Measurements from ENCODE around the gene DOCK6.

DOCK6 gene

GRCh38 chr19:11261971-11262839, at the start of gene DOCK6:
TSS of gene DOCK6 (minus strand) at chr19:11262524. CDS start at chr19:11262440, 84 bp downstream.
- no peaks in the 10 kb centered on the region for H3K36me3 ChIP-seq
- peak within 1 kb of the TSS; percentile 40; the same call in 1 of the 2 replicates for H3K27ac ChIP-seq
- DNase-seq, result peak; percentile 32
- peak; percentile 51 for TF ChIP-seq CTCF (IDR thresholded peaks at IDR 0.05; ENCODE audit: low read depth, low read length)
- H3K4me3 ChIP-seq (ENCODE audit: low read depth, low read length), result peak within 1 kb of the TSS; percentile 69
- H3K27me3 ChIP-seq (ENCODE audit: insufficient read depth, low read depth, severe bottlenecking), result no peaks in the 10 kb centered on the region
- H3K9me3 ChIP-seq (ENCODE audit: severe bottlenecking), result no peaks in the 10 kb centered on the region

GRCh38 chr19:11306337-11306736, 44.0 kb upstream of the DOCK6 start:
- Histone ChIP-seq H3K9me3 (ENCODE audit: severe bottlenecking) (peaks cover 4% of the 10 kb centered on the region), H3K27me3 (ENCODE audit: insufficient read depth, low read depth, severe bottlenecking) (no peaks in the 10 kb centered on the region), H3K36me3 (no peaks in the 10 kb centered on the region), H3K4me3 (ENCODE audit: low read depth, low read length) (no peak overlapping the region), H3K27ac (no peak overlapping the region)
- DNase-seq, result no peak
- TF ChIP-seq CTCF (IDR thresholded peaks at IDR 0.05; ENCODE audit: low read depth, low read length), result no peak

DNA sequence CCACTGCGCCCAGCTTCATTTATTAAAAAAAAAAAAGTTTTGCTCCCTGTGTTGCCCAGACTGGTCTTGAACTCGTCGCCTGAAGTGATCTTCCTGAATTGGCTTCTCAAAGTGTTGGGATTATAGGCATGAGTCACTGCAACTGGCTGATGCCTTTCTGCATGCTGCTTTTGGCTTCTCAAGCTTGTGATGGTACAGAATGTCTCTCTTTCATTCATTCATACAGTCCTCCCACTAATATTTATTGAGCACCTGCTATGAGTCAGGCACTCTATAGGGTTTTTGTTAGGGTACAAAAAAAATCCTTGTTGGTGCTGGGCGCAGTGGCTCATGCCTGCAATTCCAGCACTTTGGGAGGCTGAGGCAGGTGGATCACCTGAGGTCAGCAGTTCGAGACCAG, 42.6 kb upstream of the DOCK6 start:
- H3K4me3 ChIP-seq (ENCODE audit: low read depth, low read length), result no peak overlapping the region
- H3K9me3 ChIP-seq (ENCODE audit: severe bottlenecking), result peaks cover 4% of the 10 kb centered on the region
- H3K27me3 ChIP-seq (ENCODE audit: insufficient read depth, low read depth, severe bottlenecking), result no peaks in the 10 kb centered on the region
- H3K27ac ChIP-seq, result no peak overlapping the region
- no peak for DNase-seq
- H3K36me3 ChIP-seq, result no peaks in the 10 kb centered on the region
- no peak for TF ChIP-seq CTCF (IDR thresholded peaks at IDR 0.05; ENCODE audit: low read depth, low read length)

DNA sequence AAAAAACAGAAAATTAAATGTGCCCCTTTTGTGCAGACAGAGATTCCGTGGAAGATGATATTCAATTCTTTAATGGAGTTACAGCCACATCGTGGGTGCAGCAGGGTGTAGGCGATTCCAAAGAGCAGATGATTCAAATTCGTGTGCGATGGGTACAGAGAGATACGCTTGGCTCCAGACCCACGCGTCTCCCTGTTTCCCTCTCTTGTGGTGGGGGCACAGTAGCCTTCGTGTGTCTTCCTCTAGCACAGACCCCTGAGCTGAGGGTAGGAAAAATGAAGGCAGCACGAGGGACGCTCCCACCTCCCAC, 38.4 kb upstream of the DOCK6 start:
- H3K27me3 ChIP-seq (ENCODE audit: insufficient read depth, low read depth, severe bottlenecking), result no peaks in the 10 kb centered on the region
- DNase-seq, result no peak
- TF ChIP-seq CTCF (IDR thresholded peaks at IDR 0.05; ENCODE audit: low read depth, low read length), result no peak

DNA sequence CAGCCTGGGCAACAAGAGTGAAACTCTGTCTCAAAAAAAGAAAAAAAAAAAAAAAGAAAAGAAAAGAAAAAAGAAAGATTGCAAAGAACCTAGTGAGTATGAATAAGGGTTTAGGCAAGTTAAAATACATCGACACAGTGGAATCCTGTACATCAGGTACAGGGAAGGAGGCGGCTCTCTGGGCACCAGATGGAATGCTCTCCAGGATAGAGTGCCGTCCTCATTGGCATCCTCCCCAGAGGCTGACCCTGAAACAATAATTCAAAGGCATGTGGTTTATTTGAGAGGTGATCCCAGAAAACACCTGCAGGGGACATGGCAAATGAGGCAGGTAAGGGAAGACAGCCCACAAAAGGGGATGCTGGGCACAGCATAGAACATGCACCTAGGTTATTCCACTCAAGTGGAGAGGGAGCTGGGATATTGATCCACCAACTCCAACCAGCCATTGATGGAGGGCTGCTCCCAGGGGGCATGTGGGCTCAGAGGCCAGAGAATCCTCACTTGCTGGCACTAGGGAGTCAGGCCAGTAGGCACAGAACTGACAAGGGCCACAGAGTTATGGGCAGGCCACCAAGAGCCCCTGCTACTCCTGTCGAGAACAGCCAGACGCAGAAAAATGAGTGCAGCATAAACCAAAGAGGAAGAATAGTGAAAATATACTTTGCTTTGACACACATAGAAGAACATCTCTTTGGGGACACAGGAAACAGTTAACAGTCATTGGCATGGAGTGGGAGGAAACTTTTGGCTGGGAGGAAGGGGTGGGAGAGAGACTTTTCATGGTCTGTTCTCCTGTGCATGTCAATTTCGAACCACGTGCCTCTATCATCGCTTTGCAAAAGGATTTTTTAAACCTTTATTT, 37.9 kb upstream of the DOCK6 start:
- Histone ChIP-seq H3K36me3 (no peaks in the 10 kb centered on the region), H3K4me3 (ENCODE audit: low read depth, low read length) (no peak overlapping the region), H3K27ac (no peak overlapping the region), H3K27me3 (ENCODE audit: insufficient read depth, low read depth, severe bottlenecking) (no peaks in the 10 kb centered on the region), H3K9me3 (ENCODE audit: severe bottlenecking) (peaks cover 4% of the 10 kb centered on the region)
- no peak for TF ChIP-seq CTCF (IDR thresholded peaks at IDR 0.05; ENCODE audit: low read depth, low read length)
- DNase-seq, result no peak

More for the DNA sequence above, 38.4 kb upstream of the DOCK6 start:
- Histone ChIP-seq H3K4me3 (ENCODE audit: low read depth, low read length) (no peak overlapping the region), H3K27ac (no peak overlapping the region), H3K9me3 (ENCODE audit: severe bottlenecking) (peaks cover 4% of the 10 kb centered on the region), H3K36me3 (no peaks in the 10 kb centered on the region)
